ENCODE results near the gene PPTC7. TPM values are rescaled to one million over a fixed set of nuclear protein-coding genes. Genes with fewer than 3 reads are reported as not detected.

PPTC7 gene
- total and polyA plus RNA-seq, 10 of the 15 experiments (the other 5 are each of a cell fraction or from before 2014, with no cell fraction given), result 4.0 to 69.6 (median 12.3) TPM

- H3K27ac ChIP-seq (ENCODE audit: control insufficient read depth, insufficient read depth), result no peak overlapping the region
- H3K36me3 ChIP-seq (ENCODE audit: control insufficient read depth in 2 of 2, insufficient read depth in 2 of 2, low read length in 1 of 2), result no peaks in the 10 kb centered on the region
- POLR2A ChIA-PET, result interaction anchor here (0.5 to 2.1 kb wide), 5 partner anchors 27 to 94 kb away, joined by 3 to 8 read pairs (median 3); no protein-coding TSS in a partner anchor
- no peak overlapping the region for H3K9ac ChIP-seq (ENCODE audit: control insufficient read depth, insufficient read depth, low read length)
- intact Hi-C loops (cut with micrococcal nuclease; ENCODE audit: unreplicated experiment) (no loop called here), in situ Hi-C loops (cut with MboI) (no loop called here)
- BruUV-seq (replicated peaks), result no TSS peak
- H4K20me1 ChIP-seq (ENCODE audit: control insufficient read depth, insufficient read depth), result no peaks in the 10 kb centered on the region
- H3K79me2 ChIP-seq (ENCODE audit: control insufficient read depth, insufficient read depth, low read length), result no peaks in the 10 kb centered on the region
- WGBS (ENCODE audit: insufficient coverage, insufficient replicate concordance, low lambda C conversion rate, missing lambda C conversion rate), result 50% methylated on average over 4 of the region's 4 CpGs
- no peak for DNase-seq (ENCODE audit: low read depth, low spot score)
- H2AFZ ChIP-seq (ENCODE audit: control insufficient read depth, low read depth, low read length), result no peak overlapping the region
- H3K4me2 ChIP-seq (ENCODE audit: control insufficient read depth, insufficient read depth), result no peak overlapping the region
- no peak for FAIRE-seq
- no peak for TF ChIP-seq SUZ12 (IDR thresholded peaks at IDR 0.05; ENCODE audit: unreplicated experiment)
- RAD21 ChIA-PET (ENCODE audit: unreplicated experiment), result interaction anchor here (0.8 to 5.6 kb wide), 3 partner anchors 21 to 93 kb away, joined by 3 to 70 read pairs (median 3); no protein-coding TSS in a partner anchor
- no peak overlapping the region for H3K4me3 ChIP-seq
- SMC1A ChIA-PET (ENCODE audit: uncharacterized antibody, unreplicated experiment), result interaction anchor here (0.8 to 26.9 kb wide), 10 partner anchors 15 to 185 kb away, joined by 3 to 492 read pairs (median 3); partner anchors contain the start of genes ARPC3, FAM216A and GPN3
- no peaks in the 10 kb centered on the region for H3K9me3 ChIP-seq (replicated peaks; ENCODE audit: control insufficient read depth, insufficient read depth, low read length)
- H3K27me3 ChIP-seq (replicated peaks in 1 of 2; ENCODE audit: control insufficient read depth in 2 of 2, insufficient read depth in 2 of 2, low read length in 1 of 2), result no peaks in the 10 kb centered on the region
- no peaks in the 10 kb centered on the region; the same call in 1 of the 2 replicates for H3K4me1 ChIP-seq (ENCODE audit: control insufficient read depth, insufficient read depth, low read length)
- CTCF ChIA-PET, result interaction anchor here (0.7 to 21.1 kb wide), 4 partner anchors 11 to 90 kb away, joined by 3 to 462 read pairs (median 3); partner anchors contain the start of gene ARPC3
- ATAC-seq, result no peak
These were observed 75.0 kb downstream of the PPTC7 start for GRCh38 chr12:110508071-110508586.

GRCh38 chr12:110505332-110505731 is 77.8 kb downstream of the PPTC7 start:
- in situ Hi-C loops (cut with MboI), result no loop called here
- Histone ChIP-seq H3K4me1 (ENCODE audit: control insufficient read depth, insufficient read depth, low read length) (peaks cover 4% of the 10 kb centered on the region), H3K9me3 (replicated peaks; ENCODE audit: control insufficient read depth, insufficient read depth, low read length) (no peaks in the 10 kb centered on the region), H3K79me2 (ENCODE audit: control insufficient read depth, insufficient read depth, low read length) (peaks cover 19% of the 10 kb centered on the region), H4K20me1 (ENCODE audit: control insufficient read depth, insufficient read depth) (no peaks in the 10 kb centered on the region), H3K36me3 (ENCODE audit: control insufficient read depth in 2 of 2, insufficient read depth in 2 of 2, low read length in 1 of 2) (no peaks in the 10 kb centered on the region), H3K9ac (ENCODE audit: control insufficient read depth, insufficient read depth, low read length) (no peak overlapping the region), H2AFZ (ENCODE audit: control insufficient read depth, low read depth, low read length) (no peak overlapping the region), H3K4me2 (ENCODE audit: control insufficient read depth, insufficient read depth) (no peak overlapping the region), H3K4me3 (no peak overlapping the region), H3K27me3 (replicated peaks in 1 of 2; ENCODE audit: control insufficient read depth in 2 of 2, insufficient read depth in 2 of 2, low read length in 1 of 2) (no peaks in the 10 kb centered on the region), H3K27ac (ENCODE audit: control insufficient read depth, insufficient read depth) (no peak overlapping the region)
- ChIA-PET CTCF (interaction anchor here (1.7 to 21.1 kb wide), 3 partner anchors 10 to 93 kb away, joined by 3 to 462 read pairs (median 4); no protein-coding TSS in a partner anchor), SMC1A (ENCODE audit: uncharacterized antibody, unreplicated experiment) (interaction anchor here (1.0 to 26.9 kb wide), 3 partner anchors 10 to 93 kb away, joined by 3 to 492 read pairs (median 5); no protein-coding TSS in a partner anchor), RAD21 (ENCODE audit: unreplicated experiment) (interaction anchor here (0.6 to 3.6 kb wide), 2 partner anchors 37 to 95 kb away, joined by 3 to 25 read pairs; partner anchors contain the start of gene GPN3), POLR2A (interaction anchor here (0.5 to 0.6 kb wide), 3 partner anchors 94 to 479 kb away, joined by 3 to 4 read pairs (median 4); no protein-coding TSS in a partner anchor)
- WGBS (ENCODE audit: insufficient coverage, insufficient replicate concordance, low lambda C conversion rate, missing lambda C conversion rate), result 90% methylated on average over 3 of the region's 3 CpGs
- DNase-seq (ENCODE audit: low read depth, low spot score) (no peak), FAIRE-seq (no peak), ATAC-seq (no peak)
- intact Hi-C loops (cut with micrococcal nuclease; ENCODE audit: unreplicated experiment), result no loop called here
- TF ChIP-seq ZNF24 (IDR thresholded peaks at IDR 0.05) (no peak), RELA (IDR thresholded peaks at IDR 0.05; ENCODE audit: borderline replicate concordance, partially characterized antibody) (no peak), CHD4 (IDR thresholded peaks at IDR 0.05) (no peak), HDAC6 (IDR thresholded peaks at IDR 0.05; ENCODE audit: unreplicated experiment) (no peak), TCF3 (IDR thresholded peaks at IDR 0.05; ENCODE audit: borderline replicate concordance, insufficient read depth, low read depth, low read length) (no peak), ZSCAN29 (IDR thresholded peaks at IDR 0.05) (no peak), PML (IDR thresholded peaks at IDR 0.05; ENCODE audit: low read length) (no peak), SUZ12 (IDR thresholded peaks at IDR 0.05; ENCODE audit: unreplicated experiment) (no peak)
- BruUV-seq (replicated peaks), result no TSS peak

All from GM12878 (cell line).